K562 (cell line): ENCODE data around the gene DHCR24. TPM values are rescaled to one million over a fixed set of nuclear protein-coding genes. Genes with fewer than 3 reads are reported as not detected.

Source experiments
- ATAC-seq: fragments of 200-7000 bp; cut with Tn5 transposase; 3 replicates; pipeline ENCODE4 v1.9.1; 2020; ENCODE audit warnings: moderate library complexity
- BruUV-seq: library from RNA; stranded (reverse); fragments of 400-500 nt; replicated peaks from 2 replicates; lab custom pipeline; 2021; lab: Mats Ljungman, UMichigan
- CTCF ChIA-PET: fragments of 300-600 bp; formaldehyde crosslinking; extraction: SDS; loops from one replicate; lab custom pipeline; 2021; ENCODE audit warnings: low intra/inter-chr PET ratio; lab: Yijun Ruan, JAX
- POLR2A ChIA-PET: fragments of 300-600, 350-650 bp; sonication (Branson Sonifier 250); formaldehyde crosslinking; extraction: SDS; loops from one replicate; lab custom pipeline; 2021; ENCODE audit warnings: antibody characterized with exemption, inconsistent platforms; lab: Yijun Ruan, JAX
- DNase-seq, 4 experiments: peaks; one replicate each; pipeline versions ENCODE4 v3.0.0 to v3.0.0-alpha.2; 2011 to 2018; ENCODE audit warnings: low spot score in 3 of 4, mixed read lengths in 3 of 4; ENCODE audit errors: extremely low read depth in 1 of 4
- FAIRE-seq: peaks from 2 replicates; lab custom pipeline; 2011; peaks lifted over from hg19 to GRCh38; lab: Jason Lieb, UNC
- H2AFZ ChIP-seq: 2 replicates; pipeline ENCODE4 v1.6.0; 2011; ENCODE audit warnings: low read depth, low read length, control low read depth, inconsistent platforms
- H3K27ac ChIP-seq: fragments of 200-600 bp; 3 replicates; pipeline ENCODE4 v1.8.0; 2011; ENCODE audit warnings: low read depth, mild to moderate bottlenecking, control low read depth, inconsistent platforms, low read length, moderate library complexity, mixed read lengths; ENCODE audit errors: extremely low read depth
- H3K27me3 ChIP-seq, 2 experiments: fragments of 300-600 bp in 1 of 2; 2 replicates in 1 of 2; 3 replicates in 1 of 2; pipeline versions ENCODE4 v1.6.0 to v1.8.0; 2011; ENCODE audit warnings: inconsistent platforms in 2 of 2, low read length in 2 of 2, mild to moderate bottlenecking in 1 of 2, mixed read lengths in 1 of 2, moderate library complexity in 1 of 2; ENCODE audit not compliant: control insufficient read depth in 2 of 2, insufficient read depth in 2 of 2
- H3K36me3 ChIP-seq: fragments of 300-600 bp; 3 replicates; pipeline ENCODE4 v1.8.0; 2011; ENCODE audit warnings: mild to moderate bottlenecking, low read length, inconsistent platforms; ENCODE audit not compliant: control insufficient read depth, insufficient read depth
- H3K4me1 ChIP-seq, 2 experiments: fragments of 200-600 bp in 1 of 2; replicated peaks in 1 of 2; 2 replicates in 1 of 2; 3 replicates in 1 of 2; pipeline versions ENCODE4 v1.5.1 to v1.8.0; 2011; ENCODE audit warnings: inconsistent platforms in 2 of 2, low read length in 2 of 2, mild to moderate bottlenecking in 1 of 2, mixed read lengths in 1 of 2, moderate library complexity in 1 of 2; ENCODE audit not compliant: control insufficient read depth in 2 of 2, insufficient read depth in 2 of 2
- H3K4me2 ChIP-seq: 2 replicates; pipeline ENCODE4 v1.6.1; 2011; ENCODE audit warnings: low read length, control low read depth, inconsistent platforms, mixed read lengths; ENCODE audit not compliant: insufficient read depth
- H3K4me3 ChIP-seq: fragments of 200-600 bp; sonication (generic), shearing (Covaris generic); 2 replicates; pipeline ENCODE4 v1.5.1; 2016; ENCODE audit warnings: control low read depth, inconsistent platforms
- H3K79me2 ChIP-seq: fragments of 200-600 bp; 3 replicates; pipeline ENCODE4 v1.8.0; 2011; ENCODE audit warnings: low read length, inconsistent platforms; ENCODE audit not compliant: control insufficient read depth, insufficient read depth
- H3K9ac ChIP-seq, 2 experiments: 2 replicates each; pipeline versions ENCODE4 v1.6.0 to v1.6.1; 2011; ENCODE audit warnings: low read depth in 2 of 2, low read length in 2 of 2, control low read depth in 1 of 2, inconsistent platforms in 1 of 2, mild to moderate bottlenecking in 1 of 2, mixed read lengths in 1 of 2; ENCODE audit not compliant: insufficient read depth in 1 of 2
- H3K9me1 ChIP-seq: one replicate; pipeline ENCODE4 v1.6.0; 2011; ENCODE audit warnings: inconsistent platforms, mild to moderate bottlenecking, low read length, moderate library complexity; ENCODE audit not compliant: control insufficient read depth, insufficient read depth
- H3K9me3 ChIP-seq: replicated peaks from 2 replicates; pipeline ENCODE4 v1.5.1; 2011; ENCODE audit warnings: low read depth, low read length, inconsistent platforms; ENCODE audit not compliant: control insufficient read depth, insufficient read depth
- H4K20me1 ChIP-seq: replicated peaks from 2 replicates; pipeline ENCODE4 v1.6.1; 2011; ENCODE audit warnings: low read length, inconsistent platforms, mixed read lengths; ENCODE audit not compliant: control insufficient read depth, insufficient read depth
- EHMT2 ChIP-seq: fragments of 450-650 bp; IDR thresholded peaks from 2 replicates; pipeline ENCODE4 v1.6.1; 2018; ENCODE audit warnings: antibody characterized with exemption
- ZNF436 ChIP-seq: fragments of 250-450, 450-650 bp; sonication (Bioruptor Pico); formaldehyde crosslinking; IDR thresholded peaks from 2 replicates; pipeline ENCODE4 v1.7.0; 2020; ENCODE audit warnings: mild to moderate bottlenecking
- WGBS: fragments of 100-300 bp; shearing (Covaris generic); methylation state at CpG from one replicate; pipeline ENCODE4 v1.1.6; 2016; ENCODE audit warnings: low coverage, mixed read lengths; ENCODE audit not compliant: insufficient coverage; ENCODE audit errors: missing lambda C conversion rate; 5-methylcytosine and 5-hydroxymethylcytosine counted together
- in situ Hi-C: fragments of 300-500 bp; cut with MboI; formaldehyde crosslinking; loops from 4 replicates; pipeline ENCODE4 v1.15.0; 2018; ENCODE audit warnings: inconsistent platforms, mixed read lengths
- intact Hi-C: fragments of 100-400 bp; cut with micrococcal nuclease; formaldehyde crosslinking; loops from 2 replicates; pipeline ENCODE4 v1.14.2; 2022
- polyA plus RNA-seq, 8 experiments: library from polyadenylated mRNA; depleted of rRNA in 4 of 8; stranded (reverse) in 5 of 8; unstranded in 3 of 8; fragments of >200 nt; fragmentation: Nextera tagmentation in 2 of 8; fragmentation: Illumina TruSeq in 1 of 8; extraction: Ambion mirVana in 2 of 8; extraction: Trizol in 1 of 8; gene quantifications; 2 replicates each; pipeline versions ENCODE4 v1.2.1 to v1.2.3, GENCODE V29; 2011 to 2014; ENCODE audit warnings: inconsistent platforms in 1 of 8, missing spikeins in 1 of 8
- total RNA-seq, 7 experiments: library from RNA; depleted of rRNA in 6 of 7; stranded (reverse); fragments of >200 nt in 6 of 7; fragmentation: Illumina TruSeq in 2 of 7; extraction: Trizol in 2 of 7; gene quantifications; 2 replicates each; pipeline versions ENCODE4 v1.2.1 to v1.2.3, GENCODE V29; 2011 to 2021; ENCODE audit warnings: low replicate concordance in 1 of 7
- TF ChIP-seq, protein P1 (sequence below): fragments of 450-650 bp; formaldehyde crosslinking; IDR thresholded peaks from 2 replicates; pipeline ENCODE4 v1.4.0; 2020; ENCODE audit warnings: mild to moderate bottlenecking, moderate library complexity
- TF ChIP-seq, protein P2 (sequence below): fragments of 450-650 bp; IDR thresholded peaks from 2 replicates; pipeline ENCODE4 v1.7.0; 2016; ENCODE audit warnings: borderline replicate concordance
- TF ChIP-seq, protein P3 (sequence below), 2 experiments: fragments of 450-650 bp; formaldehyde crosslinking in 1 of 2; IDR thresholded peaks; 2 replicates each; pipeline versions ENCODE4 v1.4.0 to v1.6.1; 2014 to 2020; ENCODE audit warnings: mild to moderate bottlenecking in 2 of 2, borderline replicate concordance in 1 of 2, low read depth in 1 of 2

The DHCR24 gene
- total and polyA plus RNA-seq, 9 of the 15 experiments (the other 6 are each of a cell fraction or from before 2014, with no cell fraction given): 23.4 to 161 (median 79.9) TPM

DNA sequence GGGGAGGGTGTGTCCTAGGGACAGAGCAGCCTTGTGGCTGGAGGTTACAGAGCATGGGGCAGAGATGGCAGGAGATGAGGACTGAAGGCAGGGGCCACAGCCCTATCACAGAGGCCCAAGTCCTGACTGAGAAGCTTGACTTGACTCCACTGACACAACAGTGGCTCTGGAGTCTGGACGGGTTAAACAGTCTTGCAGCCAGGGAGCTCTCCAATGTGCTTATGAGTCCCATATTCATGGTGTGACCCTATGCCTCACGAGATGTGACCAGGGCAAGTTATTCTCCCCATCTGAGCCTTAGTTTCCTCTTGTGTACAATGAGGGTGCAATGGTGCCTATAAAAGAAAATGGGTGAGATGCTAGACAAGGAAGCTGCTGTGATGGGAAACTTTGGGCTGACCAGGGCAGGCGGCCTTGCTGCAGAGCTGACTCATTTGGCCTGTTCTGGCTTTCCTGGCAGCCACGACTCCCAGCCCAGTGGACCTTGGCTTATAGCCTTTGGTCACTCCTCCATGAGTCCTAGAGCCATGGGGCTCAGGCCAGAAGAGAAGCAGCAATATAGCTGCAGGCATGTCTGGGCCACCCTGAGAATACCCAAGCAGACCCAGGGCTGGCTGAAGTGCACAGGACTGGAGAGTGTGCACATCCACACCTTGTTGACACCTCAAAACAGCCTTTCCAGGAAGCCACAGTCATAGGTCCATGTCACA, 83.1 kb downstream of the DHCR24 start:
- intact Hi-C loops (no loop called here), in situ Hi-C loops (no loop called here)
- peaks cover 12 to 55% of the 10 kb centered on the region in 2 experiments; a peak in 4 of 5 replicates for H3K27me3 ChIP-seq
- H3K27ac ChIP-seq: no peak overlapping the region
- H3K9me3 ChIP-seq: no peaks in the 10 kb centered on the region
- FAIRE-seq (no peak), DNase-seq (no peak), ATAC-seq (no peak)
- no peak overlapping the region for H3K4me2 ChIP-seq
- POLR2A ChIA-PET: interaction anchor here (0.8 to 1.8 kb wide), 3 partner anchors 8 to 15 kb away, joined by 3 to 5 read pairs (median 3); no protein-coding TSS in a partner anchor
- H4K20me1 ChIP-seq: peaks cover 6% of the 10 kb centered on the region
- H3K36me3 ChIP-seq: no peaks in the 10 kb centered on the region
- no peak overlapping the region for H3K4me3 ChIP-seq
- CTCF ChIA-PET: no interaction called here
- no peaks in the 10 kb centered on the region for H3K79me2 ChIP-seq
- peaks cover 5 to 19% of the 10 kb centered on the region in 2 experiments; a peak in 2 of 5 replicates for H3K4me1 ChIP-seq
- TF ChIP-seq, protein P1, sequence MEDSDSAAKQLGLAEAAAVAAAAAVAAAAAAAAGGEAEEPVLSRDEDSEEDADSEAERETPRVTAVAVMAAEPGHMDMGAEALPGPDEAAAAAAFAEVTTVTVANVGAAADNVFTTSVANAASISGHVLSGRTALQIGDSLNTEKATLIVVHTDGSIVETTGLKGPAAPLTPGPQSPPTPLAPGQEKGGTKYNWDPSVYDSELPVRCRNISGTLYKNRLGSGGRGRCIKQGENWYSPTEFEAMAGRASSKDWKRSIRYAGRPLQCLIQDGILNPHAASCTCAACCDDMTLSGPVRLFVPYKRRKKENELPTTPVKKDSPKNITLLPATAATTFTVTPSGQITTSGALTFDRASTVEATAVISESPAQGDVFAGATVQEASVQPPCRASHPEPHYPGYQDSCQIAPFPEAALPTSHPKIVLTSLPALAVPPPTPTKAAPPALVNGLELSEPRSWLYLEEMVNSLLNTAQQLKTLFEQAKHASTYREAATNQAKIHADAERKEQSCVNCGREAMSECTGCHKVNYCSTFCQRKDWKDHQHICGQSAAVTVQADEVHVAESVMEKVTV: no peak
- TF ChIP-seq, protein P2, sequence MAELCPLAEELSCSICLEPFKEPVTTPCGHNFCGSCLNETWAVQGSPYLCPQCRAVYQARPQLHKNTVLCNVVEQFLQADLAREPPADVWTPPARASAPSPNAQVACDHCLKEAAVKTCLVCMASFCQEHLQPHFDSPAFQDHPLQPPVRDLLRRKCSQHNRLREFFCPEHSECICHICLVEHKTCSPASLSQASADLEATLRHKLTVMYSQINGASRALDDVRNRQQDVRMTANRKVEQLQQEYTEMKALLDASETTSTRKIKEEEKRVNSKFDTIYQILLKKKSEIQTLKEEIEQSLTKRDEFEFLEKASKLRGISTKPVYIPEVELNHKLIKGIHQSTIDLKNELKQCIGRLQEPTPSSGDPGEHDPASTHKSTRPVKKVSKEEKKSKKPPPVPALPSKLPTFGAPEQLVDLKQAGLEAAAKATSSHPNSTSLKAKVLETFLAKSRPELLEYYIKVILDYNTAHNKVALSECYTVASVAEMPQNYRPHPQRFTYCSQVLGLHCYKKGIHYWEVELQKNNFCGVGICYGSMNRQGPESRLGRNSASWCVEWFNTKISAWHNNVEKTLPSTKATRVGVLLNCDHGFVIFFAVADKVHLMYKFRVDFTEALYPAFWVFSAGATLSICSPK: no peak
- TF ChIP-seq ZNF436 (CRISPR knock-in tag): no peak
- TF ChIP-seq, protein P3, sequence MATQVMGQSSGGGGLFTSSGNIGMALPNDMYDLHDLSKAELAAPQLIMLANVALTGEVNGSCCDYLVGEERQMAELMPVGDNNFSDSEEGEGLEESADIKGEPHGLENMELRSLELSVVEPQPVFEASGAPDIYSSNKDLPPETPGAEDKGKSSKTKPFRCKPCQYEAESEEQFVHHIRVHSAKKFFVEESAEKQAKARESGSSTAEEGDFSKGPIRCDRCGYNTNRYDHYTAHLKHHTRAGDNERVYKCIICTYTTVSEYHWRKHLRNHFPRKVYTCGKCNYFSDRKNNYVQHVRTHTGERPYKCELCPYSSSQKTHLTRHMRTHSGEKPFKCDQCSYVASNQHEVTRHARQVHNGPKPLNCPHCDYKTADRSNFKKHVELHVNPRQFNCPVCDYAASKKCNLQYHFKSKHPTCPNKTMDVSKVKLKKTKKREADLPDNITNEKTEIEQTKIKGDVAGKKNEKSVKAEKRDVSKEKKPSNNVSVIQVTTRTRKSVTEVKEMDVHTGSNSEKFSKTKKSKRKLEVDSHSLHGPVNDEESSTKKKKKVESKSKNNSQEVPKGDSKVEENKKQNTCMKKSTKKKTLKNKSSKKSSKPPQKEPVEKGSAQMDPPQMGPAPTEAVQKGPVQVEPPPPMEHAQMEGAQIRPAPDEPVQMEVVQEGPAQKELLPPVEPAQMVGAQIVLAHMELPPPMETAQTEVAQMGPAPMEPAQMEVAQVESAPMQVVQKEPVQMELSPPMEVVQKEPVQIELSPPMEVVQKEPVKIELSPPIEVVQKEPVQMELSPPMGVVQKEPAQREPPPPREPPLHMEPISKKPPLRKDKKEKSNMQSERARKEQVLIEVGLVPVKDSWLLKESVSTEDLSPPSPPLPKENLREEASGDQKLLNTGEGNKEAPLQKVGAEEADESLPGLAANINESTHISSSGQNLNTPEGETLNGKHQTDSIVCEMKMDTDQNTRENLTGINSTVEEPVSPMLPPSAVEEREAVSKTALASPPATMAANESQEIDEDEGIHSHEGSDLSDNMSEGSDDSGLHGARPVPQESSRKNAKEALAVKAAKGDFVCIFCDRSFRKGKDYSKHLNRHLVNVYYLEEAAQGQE (IDR thresholded peaks at IDR 0.05; ENCODE audit: borderline replicate concordance): peak; percentile 66
- TF ChIP-seq, protein P3 (CRISPR knock-in tag; IDR thresholded peaks at IDR 0.05; ENCODE audit: low read depth): no peak
- 0 out of 2 replicates have a peak, but pooled peaks have one; percentile 31 for TF ChIP-seq EHMT2
- no TSS peak for BruUV-seq
- H3K9me1 ChIP-seq: no peaks in the 10 kb centered on the region
- 2% methylated on average over 4 of the region's 4 CpGs for WGBS
- H2AFZ ChIP-seq: no peak overlapping the region
- no peak overlapping the region for H3K9ac ChIP-seq
